OCI-LY3 (cell line): Measurements from ENCODE around the gene SELENOS.

Experiments
- H2AFZ ChIP-seq: fragments of 200-600, 300-600 bp; shearing (Covaris generic); 2 replicates; pipeline ENCODE4 v1.6.0; 2014; ENCODE audit warnings: antibody characterized with exemption, low read depth, low read length
- H3K27ac ChIP-seq: fragments of 200-600, 300-600 bp; sonication (generic); 2 replicates; pipeline ENCODE4 v1.5.1; 2014; ENCODE audit warnings: mild to moderate bottlenecking, low read length, moderate library complexity, mixed read lengths
- H3K27me3 ChIP-seq: fragments of 200-600, 300-600 bp; sonication (generic); 2 replicates; pipeline ENCODE4 v1.6.1; 2014; ENCODE audit warnings: low read depth, low read length, mixed read lengths
- H3K36me3 ChIP-seq: fragments of 200-600, 300-600 bp; sonication (generic); replicated peaks from 2 replicates; pipeline ENCODE3; 2014; ENCODE audit warnings: low read depth, low read length, mixed read lengths
- H3K4me1 ChIP-seq: fragments of 300-600, 200-600 bp; sonication (generic); 2 replicates; pipeline ENCODE4 v1.6.1; 2014; ENCODE audit warnings: low read length, mixed read lengths
- H3K4me2 ChIP-seq: fragments of 200-600, 300-600 bp; sonication (generic); 2 replicates; pipeline ENCODE4 v1.6.1; 2014; ENCODE audit warnings: low read length, mixed read lengths
- H3K4me3 ChIP-seq: fragments of 300-600, 200-600 bp; sonication (generic); 2 replicates; pipeline ENCODE4 v1.5.1; 2014; ENCODE audit warnings: antibody characterized with exemption, mild to moderate bottlenecking, low read length, moderate library complexity
- H3K79me2 ChIP-seq: fragments of 300-600, 200-600 bp; shearing (Covaris generic); 2 replicates; pipeline ENCODE4 v1.6.1; 2014; ENCODE audit warnings: mild to moderate bottlenecking, low read length, mixed read lengths
- H3K9ac ChIP-seq: fragments of 300-600, 200-600 bp; shearing (Covaris generic); 2 replicates; pipeline ENCODE4 v1.6.0; 2014; ENCODE audit warnings: mild to moderate bottlenecking, low read length, moderate library complexity
- H3K9me3 ChIP-seq: fragments of 200-600, 300-600 bp; shearing (Covaris generic); 2 replicates; pipeline ENCODE4 v1.6.1; 2014; ENCODE audit warnings: low read length, mixed read lengths; ENCODE audit not compliant: insufficient read depth
- H4K20me1 ChIP-seq: fragments of 200-600, 300-600 bp; sonication (generic); 2 replicates; pipeline ENCODE4 v1.6.1; 2016; ENCODE audit warnings: low read length, mixed read lengths; ENCODE audit not compliant: insufficient read depth
- EZH2phosphoT487 ChIP-seq: fragments of 200-600 bp; shearing (Covaris generic); IDR thresholded peaks from 2 replicates; pipeline ENCODE4 v1.6.1; 2018; ENCODE audit warnings: antibody characterized with exemption, mixed run types, low read depth
- TF ChIP-seq, protein P1 (sequence below): fragments of 200-600, 300-600 bp; sonication (generic); IDR thresholded peaks from 2 replicates; pipeline ENCODE4 v1.5.1; 2014; ENCODE audit warnings: antibody characterized with exemption, low read length, low read depth

Gene SELENOS

DNA sequence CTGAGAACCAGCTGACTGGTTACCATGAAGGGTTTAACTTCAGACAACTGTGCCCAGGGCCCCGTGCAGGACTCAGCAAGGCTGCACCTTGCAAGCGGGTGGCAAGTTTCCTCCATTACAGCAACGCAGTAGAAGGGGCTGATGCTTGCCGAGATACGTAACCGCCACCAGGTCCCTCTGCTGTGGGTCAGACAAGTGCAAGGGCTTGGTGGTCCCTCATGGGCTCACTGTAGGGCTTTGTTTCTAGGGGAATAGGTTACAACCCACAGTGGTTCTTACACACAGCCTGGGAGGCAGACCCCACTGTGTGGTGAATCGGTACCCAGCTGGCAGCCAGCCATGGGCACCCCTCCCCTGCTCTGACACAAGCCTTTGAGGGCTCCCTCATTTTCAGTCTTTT, 33.2 kb upstream of the SELENOS start:
- no peaks in the 10 kb centered on the region for H3K79me2 ChIP-seq
- no peak overlapping the region for H3K4me2 ChIP-seq
- TF ChIP-seq, protein P1, sequence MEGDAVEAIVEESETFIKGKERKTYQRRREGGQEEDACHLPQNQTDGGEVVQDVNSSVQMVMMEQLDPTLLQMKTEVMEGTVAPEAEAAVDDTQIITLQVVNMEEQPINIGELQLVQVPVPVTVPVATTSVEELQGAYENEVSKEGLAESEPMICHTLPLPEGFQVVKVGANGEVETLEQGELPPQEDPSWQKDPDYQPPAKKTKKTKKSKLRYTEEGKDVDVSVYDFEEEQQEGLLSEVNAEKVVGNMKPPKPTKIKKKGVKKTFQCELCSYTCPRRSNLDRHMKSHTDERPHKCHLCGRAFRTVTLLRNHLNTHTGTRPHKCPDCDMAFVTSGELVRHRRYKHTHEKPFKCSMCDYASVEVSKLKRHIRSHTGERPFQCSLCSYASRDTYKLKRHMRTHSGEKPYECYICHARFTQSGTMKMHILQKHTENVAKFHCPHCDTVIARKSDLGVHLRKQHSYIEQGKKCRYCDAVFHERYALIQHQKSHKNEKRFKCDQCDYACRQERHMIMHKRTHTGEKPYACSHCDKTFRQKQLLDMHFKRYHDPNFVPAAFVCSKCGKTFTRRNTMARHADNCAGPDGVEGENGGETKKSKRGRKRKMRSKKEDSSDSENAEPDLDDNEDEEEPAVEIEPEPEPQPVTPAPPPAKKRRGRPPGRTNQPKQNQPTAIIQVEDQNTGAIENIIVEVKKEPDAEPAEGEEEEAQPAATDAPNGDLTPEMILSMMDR, result no peak
- no peak for TF ChIP-seq EZH2phosphoT487
- no peaks in the 10 kb centered on the region for H3K27me3 ChIP-seq
- no peaks in the 10 kb centered on the region for H3K36me3 ChIP-seq
- no peak overlapping the region for H3K27ac ChIP-seq
- no peak overlapping the region for H2AFZ ChIP-seq
- H3K4me1 ChIP-seq, result no peaks in the 10 kb centered on the region
- H3K4me3 ChIP-seq, result no peak overlapping the region
- H3K9me3 ChIP-seq, result no peaks in the 10 kb centered on the region
- H4K20me1 ChIP-seq, result no peaks in the 10 kb centered on the region
- H3K9ac ChIP-seq, result no peak overlapping the region

DNA sequence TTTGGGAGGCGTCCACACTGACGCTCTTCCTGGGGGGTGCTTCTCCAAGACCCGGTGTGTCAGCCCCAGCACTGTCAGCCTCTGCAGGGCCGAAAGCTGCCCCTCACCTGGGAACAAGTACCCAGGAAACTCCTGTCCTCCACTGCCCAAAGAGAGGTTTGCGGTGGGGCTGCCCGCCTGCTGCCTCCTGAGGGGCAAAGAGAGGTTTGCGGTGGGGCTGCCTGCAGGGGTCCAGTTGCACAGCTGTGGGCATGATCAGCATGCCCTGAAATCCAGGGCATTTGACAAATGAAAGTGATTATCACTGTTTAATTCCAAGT, 32.8 kb upstream of the SELENOS start:
- no peaks in the 10 kb centered on the region for H3K27me3 ChIP-seq
- no peaks in the 10 kb centered on the region for H3K36me3 ChIP-seq
- TF ChIP-seq EZH2phosphoT487, result no peak
- TF ChIP-seq, protein P1, result no peak
- no peak overlapping the region for H2AFZ ChIP-seq
- no peaks in the 10 kb centered on the region for H3K4me1 ChIP-seq
- H3K4me3 ChIP-seq, result no peak overlapping the region
- H3K79me2 ChIP-seq, result no peaks in the 10 kb centered on the region
- H4K20me1 ChIP-seq, result no peaks in the 10 kb centered on the region
- H3K9ac ChIP-seq, result no peak overlapping the region
- no peaks in the 10 kb centered on the region for H3K9me3 ChIP-seq
- H3K27ac ChIP-seq, result no peak overlapping the region
- no peak overlapping the region for H3K4me2 ChIP-seq

DNA sequence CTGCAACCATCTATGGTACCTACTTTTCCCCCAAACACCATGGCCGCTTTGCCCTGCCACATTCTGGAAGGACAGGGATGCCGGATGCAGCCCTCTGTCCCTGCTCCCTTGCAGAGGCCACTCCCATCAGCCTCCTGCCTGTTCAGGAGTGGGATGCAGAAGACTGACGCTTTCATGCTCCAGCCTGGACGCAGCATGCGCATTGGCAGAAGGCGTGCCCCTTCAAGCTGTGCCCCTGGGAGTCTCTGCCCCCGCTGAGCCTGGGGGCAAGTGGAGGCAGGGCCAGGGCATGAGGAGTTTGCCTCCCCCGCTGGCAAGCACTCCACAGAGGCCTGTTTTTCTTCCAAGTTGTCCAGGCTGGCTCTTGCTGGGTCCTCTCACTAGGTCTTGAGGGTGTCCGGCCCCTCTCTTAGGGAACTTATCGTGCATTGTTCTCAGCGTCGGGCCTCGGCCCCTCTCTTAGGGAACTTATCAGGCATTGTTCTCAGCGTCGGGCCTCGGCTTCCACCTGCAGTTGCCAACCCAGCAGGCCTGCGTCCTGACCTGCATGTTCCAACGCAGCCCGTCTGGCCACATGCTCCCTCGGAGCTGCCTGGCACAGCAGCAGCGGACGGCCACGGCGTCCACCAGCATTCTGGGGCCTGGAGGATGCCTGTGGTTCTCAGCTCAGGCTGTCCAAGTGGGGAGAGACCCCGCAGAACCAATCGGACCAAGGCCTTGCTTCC, 32.3 kb upstream of the SELENOS start:
- no peaks in the 10 kb centered on the region for H3K79me2 ChIP-seq
- no peak overlapping the region for H3K4me3 ChIP-seq
- H2AFZ ChIP-seq, result no peak overlapping the region
- H4K20me1 ChIP-seq, result no peaks in the 10 kb centered on the region
- no peak for TF ChIP-seq EZH2phosphoT487
- TF ChIP-seq, protein P1, result no peak
- no peak overlapping the region for H3K27ac ChIP-seq
- H3K36me3 ChIP-seq, result no peaks in the 10 kb centered on the region
- H3K4me1 ChIP-seq, result no peaks in the 10 kb centered on the region
- no peaks in the 10 kb centered on the region for H3K9me3 ChIP-seq
- H3K9ac ChIP-seq, result no peak overlapping the region
- no peak overlapping the region for H3K4me2 ChIP-seq
- H3K27me3 ChIP-seq, result no peaks in the 10 kb centered on the region

DNA sequence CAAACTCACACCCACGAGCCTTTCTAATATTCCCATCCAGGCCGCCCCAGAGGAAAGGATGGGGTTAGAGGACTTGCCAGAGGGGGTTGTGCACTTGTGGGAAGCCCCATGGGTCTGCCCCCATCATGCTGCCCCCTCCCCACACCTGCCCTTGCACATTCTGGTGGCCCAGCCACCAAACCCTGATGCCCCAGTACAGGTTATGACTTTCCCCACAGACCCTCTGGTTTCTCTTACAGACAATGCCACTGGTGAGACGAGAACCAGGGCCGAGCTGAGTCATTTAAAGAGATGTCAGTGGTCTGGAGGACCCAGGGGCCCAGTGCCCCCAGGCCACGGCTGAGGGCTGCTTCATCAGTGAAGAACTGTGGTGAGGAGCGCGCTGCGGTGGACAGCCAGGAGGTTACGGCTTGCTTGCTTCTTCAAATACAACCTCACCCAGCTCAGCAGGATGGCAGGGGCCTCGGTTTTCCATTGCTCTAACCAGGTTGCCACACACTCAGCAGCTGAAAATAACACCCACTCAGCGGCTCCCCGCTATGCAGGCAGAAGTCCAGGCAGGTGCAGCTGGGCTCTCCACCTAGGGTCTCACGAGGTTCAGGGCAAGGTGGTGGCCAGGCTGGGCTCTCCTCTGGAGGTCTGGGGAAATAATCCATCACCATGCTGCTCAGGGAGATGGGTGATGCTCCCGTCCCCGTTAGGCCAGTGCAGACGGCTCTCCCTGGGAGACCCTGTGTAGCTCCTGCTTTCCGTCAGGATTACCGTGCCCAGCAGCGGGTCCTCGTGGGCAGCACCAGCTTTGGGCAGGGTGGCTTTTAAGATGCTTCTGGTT, 31.5 kb upstream of the SELENOS start:
- Histone ChIP-seq H4K20me1 (no peaks in the 10 kb centered on the region), H3K9me3 (no peaks in the 10 kb centered on the region), H3K36me3 (no peaks in the 10 kb centered on the region), H3K27ac (no peak overlapping the region), H3K4me1 (no peaks in the 10 kb centered on the region), H3K79me2 (no peaks in the 10 kb centered on the region), H2AFZ (no peak overlapping the region), H3K27me3 (no peaks in the 10 kb centered on the region), H3K4me2 (no peak overlapping the region), H3K4me3 (no peak overlapping the region), H3K9ac (no peak overlapping the region)
- TF ChIP-seq, protein P1, result no peak
- no peak for TF ChIP-seq EZH2phosphoT487
